ENCODE results near the gene CTDSPL. TPM values are rescaled to one million over a fixed set of nuclear protein-coding genes. Genes with fewer than 3 reads are reported as not detected.

The CTDSPL gene
- total RNA-seq, 8 experiments from 2014 or later: 6.6 to 31.9 (median 12.6) TPM

GRCh38 chr3:37945807-37946530, 84.3 kb downstream of the CTDSPL start:
- peak in 3 of 8 experiments; percentile 46 to 94 (median 73) for ATAC-seq (replicated peaks in 6 of 8)
- H3K27ac ChIP-seq: no peak overlapping the region
- 0 to 86% (median 69%) methylated on average over 1 to 7 of the region's 8 CpGs; no CpG with 5 or more reads in 2 of the 10 experiments for WGBS, 10 experiments
- H3K4me3 ChIP-seq: no peak overlapping the region
- in situ Hi-C loops (cut with MboI; ENCODE audit: low pct_unique_long_range_greater_than_20kb in 2 of 9, low sequenced_read_pairs in 9 of 9, unreplicated experiment in 9 of 9): no loop called here
- H3K4me1 ChIP-seq (replicated peaks in 1 of 2): no peaks in the 10 kb centered on the region

GRCh38 chr3:37946531-37946889, 84.8 kb downstream of the CTDSPL start:
- in situ Hi-C loops (cut with MboI; ENCODE audit: low pct_unique_long_range_greater_than_20kb in 2 of 9, low sequenced_read_pairs in 9 of 9, unreplicated experiment in 9 of 9): no loop called here
- H3K27ac ChIP-seq: no peak overlapping the region
- peak in 2 of 8 experiments; percentile 24 to 49 for ATAC-seq (replicated peaks in 6 of 8)
- no peak overlapping the region for H3K4me3 ChIP-seq
- 20 to 40% (median 33%) methylated on average over 1 to 2 of the region's 2 CpGs; no CpG with 5 or more reads in 5 of the 10 experiments for WGBS, 10 experiments
- H3K4me1 ChIP-seq (replicated peaks in 1 of 2): no peaks in the 10 kb centered on the region

- Histone ChIP-seq H3K27ac (no peak overlapping the region), H3K4me1 (replicated peaks in 1 of 2) (no peaks in the 10 kb centered on the region), H3K4me3 (no peak overlapping the region)
- in situ Hi-C loops (cut with MboI; ENCODE audit: low pct_unique_long_range_greater_than_20kb in 2 of 9, low sequenced_read_pairs in 9 of 9, unreplicated experiment in 9 of 9): no loop called here
- peak in 1 of 8 experiments; percentile 81 for ATAC-seq (replicated peaks in 6 of 8)
- WGBS, 10 experiments: 80 to 100% (median 91%) methylated on average over 1 to 6 of the region's 6 CpGs; no CpG with 5 or more reads in 5 of the 10 experiments
Measured at GRCh38 chr3:37949866-37950265, 88.2 kb downstream of the CTDSPL start.

- in situ Hi-C loops (cut with MboI; ENCODE audit: low pct_unique_long_range_greater_than_20kb in 2 of 9, low sequenced_read_pairs in 9 of 9, unreplicated experiment in 9 of 9): no loop called here
- Histone ChIP-seq H3K27ac (no peak overlapping the region), H3K4me3 (no peak overlapping the region), H3K4me1 (replicated peaks in 1 of 2) (no peaks in the 10 kb centered on the region)
- whole genome bisulfite sequencing, 10 experiments: 92 to 100% (median 100%) methylated on average over 1 of the region's 1 CpG; no CpG with 5 or more reads in 1 of the 10 experiments
- no peak for ATAC-seq (replicated peaks in 6 of 8)
Measured at GRCh38 chr3:37952564-37952963, 90.9 kb downstream of the CTDSPL start.

DNA sequence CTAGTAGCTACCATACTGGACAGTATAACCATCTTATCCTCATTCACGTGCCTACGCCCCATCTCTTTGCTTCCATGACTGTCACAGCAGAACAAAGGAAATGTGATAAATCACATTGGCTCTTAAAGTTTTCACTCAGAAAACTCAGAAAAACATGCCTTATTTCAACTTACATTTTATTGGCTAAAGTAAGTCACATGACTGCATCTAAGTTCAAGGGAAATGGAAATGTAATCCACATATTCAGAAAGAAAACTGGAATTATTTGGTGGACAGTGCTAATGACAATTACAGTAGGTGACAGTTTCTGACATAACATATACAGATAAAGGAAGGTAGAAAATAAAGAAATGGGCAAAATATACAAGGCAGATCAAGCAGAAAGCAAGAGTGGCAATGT, 91.5 kb downstream of the CTDSPL start:
- WGBS, 10 experiments: 90 to 100% (median 100%) methylated on average over 1 to 2 of the region's 2 CpGs; no CpG with 5 or more reads in 2 of the 10 experiments
- in situ Hi-C loops (cut with MboI; ENCODE audit: low pct_unique_long_range_greater_than_20kb in 2 of 9, low sequenced_read_pairs in 9 of 9, unreplicated experiment in 9 of 9): no loop called here
- Histone ChIP-seq H3K4me3 (no peak overlapping the region), H3K4me1 (replicated peaks in 1 of 2) (no peaks in the 10 kb centered on the region), H3K27ac (no peak overlapping the region)
- ATAC-seq (replicated peaks in 6 of 8): no peak

GRCh38 chr3:37953707-37954394, 92.2 kb downstream of the CTDSPL start:
- no peaks in the 10 kb centered on the region for H3K4me1 ChIP-seq (replicated peaks in 1 of 2)
- no peak overlapping the region for H3K4me3 ChIP-seq
- ATAC-seq (replicated peaks in 6 of 8): no peak
- in situ Hi-C loops (cut with MboI; ENCODE audit: low pct_unique_long_range_greater_than_20kb in 2 of 9, low sequenced_read_pairs in 9 of 9, unreplicated experiment in 9 of 9): no loop called here
- H3K27ac ChIP-seq: no peak overlapping the region
- 62 to 100% (median 90%) methylated on average over 2 to 5 of the region's 5 CpGs for WGBS, 10 experiments

DNA sequence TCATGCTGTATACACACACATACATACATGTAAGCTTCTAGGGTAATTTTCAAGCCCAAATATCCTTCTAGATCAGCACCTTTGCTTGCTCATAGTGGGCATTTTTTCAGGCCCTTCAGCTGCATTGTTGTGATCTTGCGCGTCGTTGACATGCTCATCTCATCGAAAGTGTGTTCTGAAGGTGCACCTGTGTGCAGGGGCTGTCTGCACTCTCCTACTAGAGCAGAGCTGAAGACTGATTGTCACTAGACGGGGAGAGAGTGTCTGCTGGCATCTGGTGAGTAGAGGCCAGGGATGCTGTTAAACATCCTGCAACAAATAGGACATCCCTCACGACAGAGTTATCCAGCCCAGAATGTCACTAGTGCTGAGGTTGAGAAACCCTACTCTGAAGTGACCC, 93.2 kb downstream of the CTDSPL start:
- Histone ChIP-seq H3K27ac (no peak overlapping the region), H3K4me1 (replicated peaks in 1 of 2) (no peaks in the 10 kb centered on the region), H3K4me3 (no peak overlapping the region)
- WGBS, 10 experiments: 80 to 100% (median 100%) methylated on average over 1 to 5 of the region's 6 CpGs; no CpG with 5 or more reads in 4 of the 10 experiments
- no peak for ATAC-seq (replicated peaks in 6 of 8)
- in situ Hi-C loops (cut with MboI; ENCODE audit: low pct_unique_long_range_greater_than_20kb in 2 of 9, low sequenced_read_pairs in 9 of 9, unreplicated experiment in 9 of 9): no loop called here

GRCh38 chr3:37955918-37956707, 94.4 kb downstream of the CTDSPL start:
- H3K27ac ChIP-seq: no peak overlapping the region
- in situ Hi-C loops (cut with MboI; ENCODE audit: low pct_unique_long_range_greater_than_20kb in 2 of 9, low sequenced_read_pairs in 9 of 9, unreplicated experiment in 9 of 9): no loop called here
- WGBS, 10 experiments: 60 to 100% (median 87%) methylated on average over 1 to 3 of the region's 3 CpGs; no CpG with 5 or more reads in 1 of the 10 experiments

GRCh38 chr3:37956723-37957538, 95.3 kb downstream of the CTDSPL start:
- H3K4me1 ChIP-seq (replicated peaks in 1 of 2): peaks cover 0 to 2% of the 10 kb centered on the region in 2 donors
- 29 to 100% (median 64%) methylated on average over 1 to 2 of the region's 2 CpGs; no CpG with 5 or more reads in 2 of the 10 experiments for WGBS, 10 experiments
- no peak for ATAC-seq (replicated peaks in 6 of 8)
- no peak overlapping the region for H3K27ac ChIP-seq
- H3K4me3 ChIP-seq: no peak overlapping the region
- in situ Hi-C loops (cut with MboI; ENCODE audit: low pct_unique_long_range_greater_than_20kb in 2 of 9, low sequenced_read_pairs in 9 of 9, unreplicated experiment in 9 of 9): no loop called here

More at GRCh38 chr3:37955918-37956707, 94.4 kb downstream of the CTDSPL start:
- no peak overlapping the region for H3K4me3 ChIP-seq
- ATAC-seq (replicated peaks in 6 of 8): no peak
- H3K4me1 ChIP-seq (replicated peaks in 1 of 2): no peaks in the 10 kb centered on the region

- H3K27ac ChIP-seq: no peak overlapping the region
- in situ Hi-C loops (cut with MboI; ENCODE audit: low pct_unique_long_range_greater_than_20kb in 2 of 9, low sequenced_read_pairs in 9 of 9, unreplicated experiment in 9 of 9): no loop called here
Measured at GRCh38 chr3:37957539-37957936, 95.9 kb downstream of the CTDSPL start.

GRCh38 chr3:37961622-37962431, 100.1 kb downstream of the CTDSPL start:
- peak in 2 of 8 experiments; percentile 54 to 82 for ATAC-seq (replicated peaks in 6 of 8)
- in situ Hi-C loops (cut with MboI; ENCODE audit: low pct_unique_long_range_greater_than_20kb in 2 of 9, low sequenced_read_pairs in 9 of 9, unreplicated experiment in 9 of 9): loop anchor here in 1 of 9 experiments (10.0 kb wide), 1 partner anchor 107 kb away; no protein-coding TSS in a partner anchor
- 6 to 93% (median 33%) methylated on average over 2 to 6 of the region's 6 CpGs; no CpG with 5 or more reads in 2 of the 10 experiments for WGBS, 10 experiments
- Histone ChIP-seq H3K27ac (no peak overlapping the region), H3K4me3 (no peak overlapping the region), H3K4me1 (replicated peaks in 1 of 2) (peaks cover 0 to 9% of the 10 kb centered on the region in 2 donors)

More at GRCh38 chr3:37957539-37957936, 95.9 kb downstream of the CTDSPL start:
- ATAC-seq (replicated peaks in 6 of 8): no peak
- WGBS, 10 experiments: 83 to 100% (median 90%) methylated on average over 1 to 5 of the region's 7 CpGs; no CpG with 5 or more reads in 5 of the 10 experiments
- Histone ChIP-seq H3K4me1 (replicated peaks in 1 of 2) (peaks cover 0 to 7% of the 10 kb centered on the region in 2 donors), H3K4me3 (no peak overlapping the region)
